NAMALWA (cell line): ENCODE measurements around the gene CRY2.
"Not testable (repeated sequence)": the region's sequence is repeated elsewhere in the genome, so short reads cannot be mapped to it uniquely, and the experiment has no call there.

Experiments
- DNase-seq: peaks from one replicate; pipeline ENCODE4 v3.0.0-alpha.2; 2015; ENCODE audit warnings: low spot score

The CRY2 gene

GRCh38 chr11:45846974-45847910 is at the start of gene CRY2:
Gene CRY2 (plus strand): TSS chr11:45847475. CDS start chr11:45847491, 16 bp downstream.
- peak; percentile 98 for DNase-seq

GRCh38 chr11:45798793-45799441 is 48.4 kb upstream of the CRY2 start:
- no peak for DNase-seq

GRCh38 chr11:45799562-45799961 is 47.7 kb upstream of the CRY2 start:
- DNase-seq: no peak

GRCh38 chr11:45800261-45800660 is 47.0 kb upstream of the CRY2 start:
- no peak for DNase-seq

- DNase-seq: peak; percentile 38
These were observed 45.5 kb upstream of the CRY2 start for GRCh38 chr11:45801723-45802315.

- DNase-seq: no peak
These were observed 44.6 kb upstream of the CRY2 start for GRCh38 chr11:45802531-45803317.

DNA sequence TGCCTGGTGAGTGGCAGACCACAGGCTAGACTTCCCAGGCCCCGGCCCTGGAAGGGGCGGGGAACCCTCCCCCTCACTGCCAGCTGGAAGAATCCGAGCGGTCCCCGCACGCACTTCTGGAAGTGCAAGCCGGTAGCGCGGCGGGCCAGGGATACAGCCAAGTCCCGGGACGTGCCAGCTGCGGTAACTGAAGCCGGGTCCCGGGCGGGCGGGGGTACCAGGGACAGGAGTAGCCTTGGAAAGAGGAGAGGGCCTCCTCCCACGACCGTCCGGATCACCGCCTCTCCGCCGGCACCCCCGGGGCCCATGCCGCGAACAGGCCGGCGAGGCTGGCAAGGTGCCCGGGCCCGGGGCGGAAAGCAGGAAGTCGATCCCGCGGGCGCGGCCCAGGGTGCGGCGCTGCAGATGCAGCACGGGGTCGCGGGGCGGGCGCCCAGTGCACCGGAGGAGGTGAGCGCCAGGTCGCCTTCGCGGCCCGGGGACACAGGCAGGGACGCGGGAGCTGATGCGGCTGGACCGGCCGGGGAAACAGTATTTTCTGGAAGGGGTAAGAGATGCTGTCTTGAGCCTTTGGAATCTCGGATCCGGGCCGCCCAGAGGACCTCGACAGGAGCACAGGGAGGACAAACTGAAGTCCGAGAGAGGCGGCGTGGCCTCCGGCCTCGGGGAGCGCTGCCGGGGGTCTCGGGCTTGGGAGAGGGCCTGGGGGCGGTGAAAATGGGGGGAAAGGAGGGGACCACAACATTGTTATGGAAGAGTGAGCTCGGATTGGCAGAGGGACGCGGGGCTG is 43.1 kb upstream of the CRY2 start:
- DNase-seq: peak; percentile 49

DNA sequence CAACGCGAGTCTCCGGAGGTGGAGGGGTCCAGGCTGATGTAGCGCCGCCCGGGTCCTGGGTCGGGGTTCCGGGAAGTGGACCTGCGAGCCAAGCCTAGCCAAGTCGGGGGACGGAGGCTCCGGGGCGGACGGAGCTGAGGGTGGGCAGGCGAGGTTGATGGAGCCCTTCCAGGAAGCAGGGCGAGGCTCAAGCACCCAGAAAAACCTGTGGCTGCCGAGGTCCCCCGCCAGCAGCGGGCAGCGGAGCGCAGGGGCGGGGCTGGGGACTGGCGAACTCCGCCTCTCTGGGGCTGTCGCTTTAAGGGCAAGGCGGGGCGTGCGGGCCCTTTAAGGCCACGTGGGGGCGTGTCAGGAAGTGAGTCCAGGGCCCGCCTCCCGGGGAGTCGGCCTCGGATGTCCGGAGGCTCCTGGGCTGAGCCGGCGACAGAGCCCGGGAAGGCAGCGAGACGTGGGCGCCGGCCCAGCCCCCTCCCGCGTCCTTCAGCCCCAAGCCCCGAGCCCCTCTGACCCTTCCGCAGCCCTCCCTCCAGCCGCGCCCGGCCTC is 42.4 kb upstream of the CRY2 start, which contains the start of gene SLC35C1:
Gene SLC35C1 (plus strand): TSS at position 389 of the 544 bp plus-strand sequence. CDS start 653 bp downstream, outside the sequence.
- DNase-seq: peak; percentile 95

DNA sequence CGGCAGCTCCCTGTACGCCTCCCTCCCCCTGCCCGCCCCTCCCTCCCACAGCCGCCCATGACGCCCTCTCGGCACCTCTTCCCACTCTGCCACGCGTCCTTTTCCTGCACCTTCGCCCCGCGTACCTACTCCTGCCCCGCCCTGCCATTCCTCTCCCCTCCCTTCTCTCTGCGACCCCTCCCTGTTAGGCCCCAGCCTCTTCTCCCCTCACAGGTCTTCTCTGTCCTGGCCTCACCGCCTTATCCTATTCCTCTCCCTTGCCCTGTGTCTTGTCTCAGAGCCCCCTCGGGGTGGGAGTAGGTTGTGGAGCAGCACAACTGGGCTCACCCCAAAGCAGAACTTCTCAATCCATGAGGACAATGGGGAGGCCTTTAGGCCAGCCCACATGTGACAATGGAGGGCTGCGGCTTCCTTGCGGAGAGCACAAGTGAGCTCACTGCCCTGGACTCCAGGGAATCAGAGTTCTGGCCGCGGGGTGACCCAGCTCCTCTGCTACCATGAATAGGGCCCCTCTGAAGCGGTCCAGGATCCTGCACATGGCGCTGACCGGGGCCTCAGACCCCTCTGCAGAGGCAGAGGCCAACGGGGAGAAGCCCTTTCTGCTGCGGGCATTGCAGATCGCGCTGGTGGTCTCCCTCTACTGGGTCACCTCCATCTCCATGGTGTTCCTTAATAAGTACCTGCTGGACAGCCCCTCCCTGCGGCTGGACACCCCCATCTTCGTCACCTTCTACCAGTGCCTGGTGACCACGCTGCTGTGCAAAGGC is 41.8 kb upstream of the CRY2 start:
- DNase-seq: no peak

DNA sequence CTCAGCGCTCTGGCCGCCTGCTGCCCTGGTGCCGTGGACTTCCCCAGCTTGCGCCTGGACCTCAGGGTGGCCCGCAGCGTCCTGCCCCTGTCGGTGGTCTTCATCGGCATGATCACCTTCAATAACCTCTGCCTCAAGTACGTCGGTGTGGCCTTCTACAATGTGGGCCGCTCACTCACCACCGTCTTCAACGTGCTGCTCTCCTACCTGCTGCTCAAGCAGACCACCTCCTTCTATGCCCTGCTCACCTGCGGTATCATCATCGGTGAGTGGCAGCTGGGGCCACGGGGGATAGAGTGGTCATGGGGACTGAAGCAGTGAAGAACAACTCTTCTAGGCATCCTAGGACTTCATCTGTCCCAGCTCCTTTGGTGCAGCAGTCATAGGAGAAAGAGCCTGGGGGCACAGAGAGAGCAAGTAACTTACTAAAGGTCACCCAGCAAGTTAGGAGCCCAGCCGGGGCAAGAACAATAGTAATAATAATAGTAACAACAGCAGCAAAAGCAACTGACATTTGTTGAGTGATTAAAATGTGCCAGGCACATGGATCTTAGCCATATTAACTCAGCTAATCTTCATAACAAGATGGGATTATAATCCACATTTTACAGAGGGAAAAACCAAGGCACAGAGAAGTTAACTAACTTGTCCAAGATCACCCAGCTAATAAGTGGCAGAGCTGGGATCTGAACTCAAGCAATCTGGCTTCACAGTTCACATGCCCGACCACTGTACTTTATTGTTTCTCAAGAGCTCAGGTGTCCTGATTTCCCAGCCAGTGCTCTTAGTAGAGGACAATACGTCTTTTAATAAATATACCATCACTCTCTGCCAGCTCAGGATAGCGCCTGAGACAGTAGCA is 41.0 kb upstream of the CRY2 start:
- DNase-seq: no peak

- DNase-seq: no peak
These were observed 40.1 kb upstream of the CRY2 start for GRCh38 chr11:45806937-45807791.

DNA sequence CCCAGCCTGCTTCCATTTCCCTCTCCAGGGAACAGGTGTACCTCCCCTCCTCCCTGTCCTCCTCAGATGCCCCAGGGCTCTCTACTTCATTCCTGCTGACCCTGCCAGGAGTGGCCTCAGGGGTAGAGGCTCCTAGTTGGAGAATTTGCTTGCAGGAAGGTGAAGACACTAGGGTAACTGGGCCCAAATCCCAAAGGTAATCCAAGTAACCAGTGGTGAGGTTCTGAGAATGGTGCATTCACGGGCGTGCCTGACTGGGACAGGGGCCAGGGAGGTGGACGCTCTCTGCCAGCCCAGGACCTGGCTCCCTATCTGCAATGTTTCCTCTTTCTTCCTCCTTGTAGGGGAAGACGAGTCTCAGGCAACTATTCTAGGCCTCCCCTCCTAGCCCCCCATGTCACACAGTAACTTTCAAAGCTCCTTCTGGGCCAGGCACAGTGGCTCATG is 39.5 kb upstream of the CRY2 start:
- no peak for DNase-seq

GRCh38 chr11:45808427-45808826 is 38.8 kb upstream of the CRY2 start:
- not testable (repeated sequence) for DNase-seq

DNA sequence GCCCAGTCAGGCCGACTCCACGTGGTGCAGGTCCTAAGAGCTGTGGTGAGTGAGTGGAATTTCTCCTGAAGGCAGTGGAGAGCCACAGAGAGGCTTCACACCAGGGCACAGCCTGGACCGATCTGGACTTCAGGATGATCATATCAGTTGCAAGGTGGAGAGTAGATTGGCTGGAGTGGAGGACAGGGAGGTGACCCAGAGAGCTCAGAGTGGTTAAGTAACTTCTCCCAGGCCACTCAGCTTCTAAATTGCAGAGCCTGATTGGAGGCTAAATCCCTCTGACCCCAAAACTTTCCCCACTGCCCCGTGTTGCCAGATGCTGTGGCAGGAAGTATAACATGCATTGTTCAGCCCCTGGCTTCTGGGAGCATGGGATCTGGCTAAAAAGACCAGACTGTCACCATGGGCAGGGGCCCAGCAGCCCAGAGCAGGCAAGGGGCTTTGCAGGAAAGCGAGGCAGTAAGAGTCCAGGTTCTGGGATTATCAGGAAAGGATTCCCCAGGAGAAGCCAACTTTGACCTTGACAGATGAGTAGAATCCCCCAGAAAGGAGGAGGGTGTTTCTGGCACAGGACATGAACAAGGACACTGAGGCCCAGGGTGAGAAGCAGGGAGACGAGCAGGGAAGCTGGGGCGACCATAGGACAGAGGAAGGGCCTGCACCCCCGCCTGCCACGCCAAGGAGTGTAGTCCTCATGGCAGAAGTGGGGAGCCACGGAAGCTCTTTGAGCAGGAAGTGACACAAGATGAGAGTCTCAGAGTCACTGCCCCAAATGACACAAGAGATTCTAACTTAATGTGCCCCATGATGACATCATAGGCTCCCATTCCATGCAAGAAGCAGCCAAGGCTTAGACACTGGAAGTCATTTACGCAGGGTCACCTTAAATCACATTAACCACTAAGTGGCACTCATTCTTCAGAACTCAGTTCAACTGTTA is 37.5 kb upstream of the CRY2 start:
- no peak for DNase-seq

GRCh38 chr11:45810431-45811108 is 36.7 kb upstream of the CRY2 start:
- no peak for DNase-seq

DNA sequence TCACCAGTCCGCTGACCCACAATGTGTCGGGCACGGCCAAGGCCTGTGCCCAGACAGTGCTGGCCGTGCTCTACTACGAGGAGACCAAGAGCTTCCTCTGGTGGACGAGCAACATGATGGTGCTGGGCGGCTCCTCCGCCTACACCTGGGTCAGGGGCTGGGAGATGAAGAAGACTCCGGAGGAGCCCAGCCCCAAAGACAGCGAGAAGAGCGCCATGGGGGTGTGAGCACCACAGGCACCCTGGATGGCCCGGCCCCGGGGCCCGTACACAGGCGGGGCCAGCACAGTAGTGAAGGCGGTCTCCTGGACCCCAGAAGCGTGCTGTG is 36.2 kb upstream of the CRY2 start:
- no peak for DNase-seq
